Keratinocyte (primary cell): ENCODE measurements around the gene SMURF1.

Source experiments
- EZH2 ChIP-seq: IDR thresholded peaks from one replicate; pipeline ENCODE4 v1.6.1; 2012; ENCODE audit warnings: inconsistent platforms, mild to moderate bottlenecking, low read length, moderate library complexity
- TF ChIP-seq, protein P1 (sequence below), 3 experiments: IDR thresholded peaks in 1 of 3; conservative IDR thresholded peaks in 1 of 3; optimal IDR thresholded peaks in 1 of 3; 2 replicates in 2 of 3; 3 replicates in 1 of 3; pipeline versions ENCODE3 to v1.5.1; 2011; ENCODE audit warnings: low read length in 3 of 3, mild to moderate bottlenecking in 3 of 3, moderate library complexity in 2 of 3, control low read depth in 1 of 3, inconsistent platforms in 1 of 3; ENCODE audit not compliant: insufficient read depth in 2 of 3; ENCODE audit errors: extremely low read depth in 1 of 3

- TF ChIP-seq, protein P1, sequence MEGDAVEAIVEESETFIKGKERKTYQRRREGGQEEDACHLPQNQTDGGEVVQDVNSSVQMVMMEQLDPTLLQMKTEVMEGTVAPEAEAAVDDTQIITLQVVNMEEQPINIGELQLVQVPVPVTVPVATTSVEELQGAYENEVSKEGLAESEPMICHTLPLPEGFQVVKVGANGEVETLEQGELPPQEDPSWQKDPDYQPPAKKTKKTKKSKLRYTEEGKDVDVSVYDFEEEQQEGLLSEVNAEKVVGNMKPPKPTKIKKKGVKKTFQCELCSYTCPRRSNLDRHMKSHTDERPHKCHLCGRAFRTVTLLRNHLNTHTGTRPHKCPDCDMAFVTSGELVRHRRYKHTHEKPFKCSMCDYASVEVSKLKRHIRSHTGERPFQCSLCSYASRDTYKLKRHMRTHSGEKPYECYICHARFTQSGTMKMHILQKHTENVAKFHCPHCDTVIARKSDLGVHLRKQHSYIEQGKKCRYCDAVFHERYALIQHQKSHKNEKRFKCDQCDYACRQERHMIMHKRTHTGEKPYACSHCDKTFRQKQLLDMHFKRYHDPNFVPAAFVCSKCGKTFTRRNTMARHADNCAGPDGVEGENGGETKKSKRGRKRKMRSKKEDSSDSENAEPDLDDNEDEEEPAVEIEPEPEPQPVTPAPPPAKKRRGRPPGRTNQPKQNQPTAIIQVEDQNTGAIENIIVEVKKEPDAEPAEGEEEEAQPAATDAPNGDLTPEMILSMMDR (optimal IDR thresholded peaks at IDR 0.05 in 1 of 3, IDR thresholded peaks at IDR 0.05 in 1 of 3, conservative IDR thresholded peaks at IDR 0.05 in 1 of 3; ENCODE audit: extremely low read depth in 1 of 3, insufficient read depth in 2 of 3, low read length in 3 of 3): no peak
- TF ChIP-seq EZH2: no peak
Observed at GRCh38 chr7:99097730-99098129, 46.2 kb downstream of the SMURF1 start.
